ENCODE measurements around the gene DCTN1. TPM values are rescaled to one million over a fixed set of nuclear protein-coding genes. Genes with fewer than 3 reads are reported as not detected.

DCTN1 gene
- polyA plus RNA-seq, 1 of the 3 experiments (the other 2 are of a cell fraction) = 91.1 TPM

GRCh38 chr2:74421221-74421870, 41.2 kb upstream of the DCTN1 start, which contains the start of the genes C2orf81 and WDR54:
Gene C2orf81 (minus strand): TSS chr2:74421619. CDS start chr2:74421560, 59 bp downstream.
Gene WDR54 (plus strand): TSS chr2:74421730. CDS start chr2:74422154, 424 bp downstream.
- H3F3A ChIP-seq (replicated peaks; ENCODE audit: insufficient read depth) = peaks cover 4% of the 10 kb centered on the region
- H3K4me3 ChIP-seq (ENCODE audit: low read depth in 2 of 2, low read length in 1 of 2) = peak within 1 kb of the TSS; percentile 87
- no peaks in the 10 kb centered on the region for H4K20me1 ChIP-seq (ENCODE audit: insufficient read depth)
- H3K9me3 ChIP-seq = no peaks in the 10 kb centered on the region
- H3K27me3 ChIP-seq (ENCODE audit: insufficient read depth) = no peaks in the 10 kb centered on the region
- peak within 1 kb of the TSS; percentile 75 for H3K4me2 ChIP-seq
- peak; percentile 98 for DNase-seq
- H3K36me3 ChIP-seq (replicated peaks in 1 of 2; ENCODE audit: control insufficient read depth in 1 of 2, insufficient read depth in 2 of 2, low read length in 1 of 2) = peaks cover 6 to 10% of the 10 kb centered on the region in 2 experiments
- peak within 1 kb of the TSS; percentile 81 for H3K9ac ChIP-seq
- no peaks in the 10 kb centered on the region for H3K79me2 ChIP-seq (ENCODE audit: insufficient read depth)
- H3K4me1 ChIP-seq (ENCODE audit: control insufficient read depth in 1 of 2, insufficient read depth in 2 of 2, low read depth in 1 of 2, low read length in 1 of 2) = peaks cover 0 to 16% of the 10 kb centered on the region in 2 experiments; a peak in 1 of 4 replicates
- 1% methylated on average over 17 of the region's 57 CpGs for WGBS (ENCODE audit: low lambda C conversion rate)
- H2AFZ ChIP-seq (ENCODE audit: low read depth) = peak within 1 kb of the TSS; percentile 95
- ChIA-PET POLR2A (interaction anchor here (0.7 to 3.1 kb wide), 14 partner anchors 9 to 243 kb away, joined by 3 to 28 read pairs (median 4); partner anchors contain the start of genes CCDC142, DCTN1, INO80B and MOB1A), CTCF (interaction anchor here (0.7 to 3.8 kb wide), 10 partner anchors 9 to 171 kb away, joined by 3 to 22 read pairs (median 4); partner anchors contain the start of gene INO80B)
- no peaks in the 10 kb centered on the region for H3K9me2 ChIP-seq
- H3K27ac ChIP-seq (ENCODE audit: low read depth in 2 of 2, low read length in 1 of 2) = peak within 1 kb of the TSS; percentile 82 to 94
- TF ChIP-seq MEF2A (IDR thresholded peaks at IDR 0.05; ENCODE audit: borderline replicate concordance, low read depth) = no peak
- TF ChIP-seq TEAD4 (IDR thresholded peaks at IDR 0.05; ENCODE audit: borderline replicate concordance, insufficient read depth) = no peak
- peak; percentile 12 for TF ChIP-seq SIN3A (IDR thresholded peaks at IDR 0.05; ENCODE audit: borderline replicate concordance, low read depth, low read length)
- peak; percentile 30; the same call in 1 of the 2 replicates for TF ChIP-seq ELF1 (IDR thresholded peaks at IDR 0.05)
- TF ChIP-seq NRF1 (IDR thresholded peaks at IDR 0.05; ENCODE audit: low read depth, low read length) = no peak
- peak; percentile 8; the same call in 1 of the 2 replicates for TF ChIP-seq REST (IDR thresholded peaks at IDR 0.05; ENCODE audit: low read depth, low read length)
- peak; percentile 93 for TF ChIP-seq MAX (IDR thresholded peaks at IDR 0.05; ENCODE audit: low read depth)
- no peak for TF ChIP-seq RAD21 (IDR thresholded peaks at IDR 0.05; ENCODE audit: low read length)
- no peak for TF ChIP-seq CHD2 (IDR thresholded peaks at IDR 0.05; ENCODE audit: low read length, partially characterized antibody)
- TF ChIP-seq FOXM1 (IDR thresholded peaks at IDR 0.05; ENCODE audit: low read depth) = no peak
- no peak for TF ChIP-seq EZH2phosphoT487 (IDR thresholded peaks at IDR 0.05; ENCODE audit: borderline replicate concordance, low read depth)
- peak; percentile 76; the same call in 1 of the 2 replicates for TF ChIP-seq TAF1 (IDR thresholded peaks at IDR 0.05; ENCODE audit: borderline replicate concordance, low read depth, low read length)
- no peak for TF ChIP-seq USF2 (IDR thresholded peaks at IDR 0.05; ENCODE audit: borderline replicate concordance, low read depth, low read length)
- TF ChIP-seq FOXJ3 (CRISPR knock-in tag; IDR thresholded peaks at IDR 0.05) = 0 out of 2 replicates have a peak, but pooled peaks have one; percentile 36
- no peak for TF ChIP-seq USF1 (IDR thresholded peaks at IDR 0.05; ENCODE audit: borderline replicate concordance, low read depth)
- TF ChIP-seq FOSL2 (IDR thresholded peaks at IDR 0.05; ENCODE audit: borderline replicate concordance, low read depth) = no peak
- no peak for TF ChIP-seq JUND (IDR thresholded peaks at IDR 0.05)
- peak; percentile 84 for TF ChIP-seq POLR2AphosphoS5 (IDR thresholded peaks at IDR 0.05; ENCODE audit: low read depth, low read length)
- TF ChIP-seq PBX3 (IDR thresholded peaks at IDR 0.05) = no peak
- no peak for TF ChIP-seq SMC3 (IDR thresholded peaks at IDR 0.05; ENCODE audit: low read depth, low read length)
- peak; percentile 98 for TF ChIP-seq MXI1 (IDR thresholded peaks at IDR 0.05; ENCODE audit: low read depth, low read length)
- TF ChIP-seq NFIC (IDR thresholded peaks at IDR 0.05; ENCODE audit: borderline replicate concordance) = no peak
- no peak for TF ChIP-seq RFX5 (IDR thresholded peaks at IDR 0.05; ENCODE audit: low read length)
- no peak for TF ChIP-seq GABPA (IDR thresholded peaks at IDR 0.05; ENCODE audit: low read depth)
- no peak; a peak in 1 of 4 replicates for TF ChIP-seq EP300 (IDR thresholded peaks at IDR 0.05; ENCODE audit: borderline replicate concordance in 1 of 2, low read depth in 1 of 2, low read length in 1 of 2)
- no peak for TF ChIP-seq TCF12 (IDR thresholded peaks at IDR 0.05)
